ENCODE results near the gene LIMD2. TPM values are rescaled to one million over a fixed set of nuclear protein-coding genes. Genes with fewer than 3 reads are reported as not detected.

LIMD2 gene
- total and polyA plus RNA-seq, 2 experiments from 2014 or later, result 98.8 to 105 TPM

DNA sequence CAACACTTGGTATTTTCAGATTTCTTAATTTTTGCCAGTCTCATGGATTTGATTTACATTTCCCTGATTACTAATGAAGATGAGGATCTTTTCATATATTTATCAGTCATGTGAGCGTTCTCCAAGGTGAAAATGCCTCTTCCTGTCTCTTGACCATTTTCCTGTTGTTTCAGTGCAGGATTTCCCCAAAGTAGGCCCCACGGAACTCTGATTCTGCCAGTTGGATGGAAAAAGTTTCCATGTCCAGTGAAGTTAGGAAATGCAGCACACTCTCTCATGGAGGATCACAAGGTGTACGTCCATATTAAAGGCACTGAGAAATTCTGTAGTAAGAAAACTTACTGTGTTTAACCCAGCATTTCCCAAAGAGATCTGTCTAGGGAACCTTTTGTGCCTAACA, 16.5 kb upstream of the LIMD2 start:
- Histone ChIP-seq H3K4me2 (no peak overlapping the region), H3K27ac (ENCODE audit: low read depth) (no peak overlapping the region), H4K20me1 (replicated peaks; ENCODE audit: insufficient read depth) (no peaks in the 10 kb centered on the region; the same call in 1 of the 2 replicates), H3K4me3 (no peak overlapping the region), H3K4me1 (ENCODE audit: insufficient read depth) (no peaks in the 10 kb centered on the region), H2AFZ (no peak overlapping the region), H3F3A (replicated peaks; ENCODE audit: low read depth) (no peaks in the 10 kb centered on the region), H3K79me2 (replicated peaks; ENCODE audit: insufficient read depth) (no peaks in the 10 kb centered on the region), H3K27me3 (ENCODE audit: insufficient read depth) (no peaks in the 10 kb centered on the region), H3K36me3 (ENCODE audit: insufficient read depth) (no peaks in the 10 kb centered on the region; the same call in 1 of the 2 replicates), H3K9me2 (ENCODE audit: insufficient read depth) (no peaks in the 10 kb centered on the region)
- ATAC-seq, result no peak
- Mint-ChIP-seq H3K27ac (no peak overlapping the region), H3K4me1 (no peaks in the 10 kb centered on the region), H3K36me3 (ENCODE audit: low read depth) (peaks cover 6% of the 10 kb centered on the region; the same call in 2 of the 3 replicates), H3K4me3 (no peak overlapping the region), H3K27me3 (ENCODE audit: insufficient read depth, low read depth, poor library complexity) (peaks cover 3% of the 10 kb centered on the region), H3K9me3 (no peaks in the 10 kb centered on the region)
- TF ChIP-seq JUNB (IDR thresholded peaks at IDR 0.05; ENCODE audit: unreplicated experiment) (no peak), EZH2phosphoT487 (IDR thresholded peaks at IDR 0.05; ENCODE audit: unreplicated experiment) (no peak)
- no peak for DNase-seq (ENCODE audit: low spot score)

DNA sequence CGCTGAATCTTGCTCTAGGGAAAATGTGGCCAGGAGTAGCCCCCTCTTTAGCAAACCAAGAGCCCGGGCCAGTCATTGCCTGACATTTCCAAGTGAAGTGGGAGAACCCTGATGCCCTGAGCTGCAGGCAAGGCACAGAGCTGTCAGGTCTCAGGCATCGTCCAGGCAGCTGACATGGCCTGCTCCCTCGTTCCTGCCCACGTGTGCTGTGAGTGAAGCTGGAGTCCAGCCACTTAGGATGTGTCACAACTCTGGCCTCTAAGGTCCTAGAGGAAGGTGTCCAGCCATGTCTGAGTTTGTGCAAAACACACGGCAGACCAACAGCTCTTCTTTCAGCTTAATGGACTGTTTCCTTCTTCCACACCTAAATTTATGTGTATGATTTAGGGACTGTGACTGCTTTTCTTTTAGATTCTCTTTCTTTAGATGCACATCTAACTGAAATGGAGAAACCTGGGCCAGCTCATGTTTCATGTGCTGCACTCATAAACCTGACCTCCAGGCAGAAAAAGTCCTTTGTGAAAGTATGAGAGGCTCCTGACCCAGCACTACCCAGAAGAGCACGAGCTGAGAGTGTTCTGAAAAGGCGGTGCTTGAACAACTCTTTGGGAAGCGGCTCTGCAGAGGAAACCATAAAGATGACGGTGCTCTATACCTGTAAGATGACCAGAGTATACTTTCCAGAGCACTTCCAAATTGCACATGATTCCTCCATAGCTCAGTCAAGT, 14.8 kb upstream of the LIMD2 start:
- no peak overlapping the region for H3K4me3 Mint-ChIP-seq
- Histone ChIP-seq H3K9me2 (ENCODE audit: insufficient read depth) (no peaks in the 10 kb centered on the region), H3K4me2 (no peak overlapping the region), H3K4me3 (no peak overlapping the region), H4K20me1 (replicated peaks; ENCODE audit: insufficient read depth) (no peaks in the 10 kb centered on the region; the same call in 1 of the 2 replicates), H3F3A (replicated peaks; ENCODE audit: low read depth) (no peaks in the 10 kb centered on the region), H3K4me1 (ENCODE audit: insufficient read depth) (no peaks in the 10 kb centered on the region), H3K27ac (ENCODE audit: low read depth) (peak overlapping the region; percentile 63; the same call in 1 of the 2 replicates), H3K36me3 (ENCODE audit: insufficient read depth) (no peaks in the 10 kb centered on the region; the same call in 1 of the 2 replicates), H3K79me2 (replicated peaks; ENCODE audit: insufficient read depth) (no peaks in the 10 kb centered on the region), H3K27me3 (ENCODE audit: insufficient read depth) (no peaks in the 10 kb centered on the region), H2AFZ (no peak overlapping the region)
- TF ChIP-seq ZNF114 (CRISPR knock-in tag; IDR thresholded peaks at IDR 0.05) (no peak), JUNB (IDR thresholded peaks at IDR 0.05; ENCODE audit: unreplicated experiment) (no peak), EZH2 (IDR thresholded peaks at IDR 0.05; ENCODE audit: low read depth, unreplicated experiment) (no peak), EZH2phosphoT487 (IDR thresholded peaks at IDR 0.05; ENCODE audit: unreplicated experiment) (no peak)
- TF ChIP-seq, protein P1, sequence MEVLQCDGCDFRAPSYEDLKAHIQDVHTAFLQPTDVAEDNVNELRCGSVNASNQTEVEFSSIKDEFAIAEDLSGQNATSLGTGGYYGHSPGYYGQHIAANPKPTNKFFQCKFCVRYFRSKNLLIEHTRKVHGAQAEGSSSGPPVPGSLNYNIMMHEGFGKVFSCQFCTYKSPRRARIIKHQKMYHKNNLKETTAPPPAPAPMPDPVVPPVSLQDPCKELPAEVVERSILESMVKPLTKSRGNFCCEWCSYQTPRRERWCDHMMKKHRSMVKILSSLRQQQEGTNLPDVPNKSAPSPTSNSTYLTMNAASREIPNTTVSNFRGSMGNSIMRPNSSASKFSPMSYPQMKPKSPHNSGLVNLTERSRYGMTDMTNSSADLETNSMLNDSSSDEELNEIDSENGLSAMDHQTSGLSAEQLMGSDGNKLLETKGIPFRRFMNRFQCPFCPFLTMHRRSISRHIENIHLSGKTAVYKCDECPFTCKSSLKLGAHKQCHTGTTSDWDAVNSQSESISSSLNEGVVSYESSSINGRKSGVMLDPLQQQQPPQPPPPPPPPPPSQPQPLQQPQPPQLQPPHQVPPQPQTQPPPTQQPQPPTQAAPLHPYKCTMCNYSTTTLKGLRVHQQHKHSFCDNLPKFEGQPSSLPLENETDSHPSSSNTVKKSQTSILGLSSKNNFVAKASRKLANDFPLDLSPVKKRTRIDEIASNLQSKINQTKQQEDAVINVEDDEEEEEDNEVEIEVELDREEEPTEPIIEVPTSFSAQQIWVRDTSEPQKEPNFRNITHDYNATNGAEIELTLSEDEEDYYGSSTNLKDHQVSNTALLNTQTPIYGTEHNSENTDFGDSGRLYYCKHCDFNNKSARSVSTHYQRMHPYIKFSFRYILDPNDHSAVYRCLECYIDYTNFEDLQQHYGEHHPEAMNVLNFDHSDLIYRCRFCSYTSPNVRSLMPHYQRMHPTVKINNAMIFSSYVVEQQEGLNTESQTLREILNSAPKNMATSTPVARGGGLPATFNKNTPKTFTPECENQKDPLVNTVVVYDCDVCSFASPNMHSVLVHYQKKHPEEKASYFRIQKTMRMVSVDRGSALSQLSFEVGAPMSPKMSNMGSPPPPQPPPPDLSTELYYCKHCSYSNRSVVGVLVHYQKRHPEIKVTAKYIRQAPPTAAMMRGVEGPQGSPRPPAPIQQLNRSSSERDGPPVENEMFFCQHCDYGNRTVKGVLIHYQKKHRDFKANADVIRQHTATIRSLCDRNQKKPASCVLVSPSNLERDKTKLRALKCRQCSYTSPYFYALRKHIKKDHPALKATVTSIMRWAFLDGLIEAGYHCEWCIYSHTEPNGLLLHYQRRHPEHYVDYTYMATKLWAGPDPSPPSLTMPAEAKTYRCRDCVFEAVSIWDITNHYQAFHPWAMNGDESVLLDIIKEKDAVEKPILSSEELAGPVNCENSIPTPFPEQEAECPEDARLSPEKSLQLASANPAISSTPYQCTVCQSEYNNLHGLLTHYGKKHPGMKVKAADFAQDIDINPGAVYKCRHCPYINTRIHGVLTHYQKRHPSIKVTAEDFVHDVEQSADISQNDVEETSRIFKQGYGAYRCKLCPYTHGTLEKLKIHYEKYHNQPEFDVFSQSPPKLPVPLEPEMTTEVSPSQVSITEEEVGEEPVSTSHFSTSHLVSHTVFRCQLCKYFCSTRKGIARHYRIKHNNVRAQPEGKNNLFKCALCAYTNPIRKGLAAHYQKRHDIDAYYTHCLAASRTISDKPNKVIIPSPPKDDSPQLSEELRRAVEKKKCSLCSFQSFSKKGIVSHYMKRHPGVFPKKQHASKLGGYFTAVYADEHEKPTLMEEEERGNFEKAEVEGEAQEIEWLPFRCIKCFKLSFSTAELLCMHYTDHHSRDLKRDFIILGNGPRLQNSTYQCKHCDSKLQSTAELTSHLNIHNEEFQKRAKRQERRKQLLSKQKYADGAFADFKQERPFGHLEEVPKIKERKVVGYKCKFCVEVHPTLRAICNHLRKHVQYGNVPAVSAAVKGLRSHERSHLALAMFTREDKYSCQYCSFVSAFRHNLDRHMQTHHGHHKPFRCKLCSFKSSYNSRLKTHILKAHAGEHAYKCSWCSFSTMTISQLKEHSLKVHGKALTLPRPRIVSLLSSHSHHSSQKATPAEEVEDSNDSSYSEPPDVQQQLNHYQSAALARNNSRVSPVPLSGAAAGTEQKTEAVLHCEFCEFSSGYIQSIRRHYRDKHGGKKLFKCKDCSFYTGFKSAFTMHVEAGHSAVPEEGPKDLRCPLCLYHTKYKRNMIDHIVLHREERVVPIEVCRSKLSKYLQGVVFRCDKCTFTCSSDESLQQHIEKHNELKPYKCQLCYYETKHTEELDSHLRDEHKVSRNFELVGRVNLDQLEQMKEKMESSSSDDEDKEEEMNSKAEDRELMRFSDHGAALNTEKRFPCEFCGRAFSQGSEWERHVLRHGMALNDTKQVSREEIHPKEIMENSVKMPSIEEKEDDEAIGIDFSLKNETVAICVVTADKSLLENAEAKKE (CRISPR knock-in tag; IDR thresholded peaks at IDR 0.05), result no peak
- TF ChIP-seq, protein P2, sequence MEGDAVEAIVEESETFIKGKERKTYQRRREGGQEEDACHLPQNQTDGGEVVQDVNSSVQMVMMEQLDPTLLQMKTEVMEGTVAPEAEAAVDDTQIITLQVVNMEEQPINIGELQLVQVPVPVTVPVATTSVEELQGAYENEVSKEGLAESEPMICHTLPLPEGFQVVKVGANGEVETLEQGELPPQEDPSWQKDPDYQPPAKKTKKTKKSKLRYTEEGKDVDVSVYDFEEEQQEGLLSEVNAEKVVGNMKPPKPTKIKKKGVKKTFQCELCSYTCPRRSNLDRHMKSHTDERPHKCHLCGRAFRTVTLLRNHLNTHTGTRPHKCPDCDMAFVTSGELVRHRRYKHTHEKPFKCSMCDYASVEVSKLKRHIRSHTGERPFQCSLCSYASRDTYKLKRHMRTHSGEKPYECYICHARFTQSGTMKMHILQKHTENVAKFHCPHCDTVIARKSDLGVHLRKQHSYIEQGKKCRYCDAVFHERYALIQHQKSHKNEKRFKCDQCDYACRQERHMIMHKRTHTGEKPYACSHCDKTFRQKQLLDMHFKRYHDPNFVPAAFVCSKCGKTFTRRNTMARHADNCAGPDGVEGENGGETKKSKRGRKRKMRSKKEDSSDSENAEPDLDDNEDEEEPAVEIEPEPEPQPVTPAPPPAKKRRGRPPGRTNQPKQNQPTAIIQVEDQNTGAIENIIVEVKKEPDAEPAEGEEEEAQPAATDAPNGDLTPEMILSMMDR (conservative IDR thresholded peaks at IDR 0.05; ENCODE audit: low read depth in 2 of 2), result no peak
- DNase-seq (ENCODE audit: low spot score) (no peak), ATAC-seq (no peak)
- no peak overlapping the region for H3K27ac Mint-ChIP-seq
- H3K27me3 Mint-ChIP-seq (ENCODE audit: insufficient read depth, low read depth, poor library complexity), result peaks cover 3% of the 10 kb centered on the region
- H3K9me3 Mint-ChIP-seq, result no peaks in the 10 kb centered on the region
- no peaks in the 10 kb centered on the region for H3K4me1 Mint-ChIP-seq
- H3K36me3 Mint-ChIP-seq (ENCODE audit: low read depth), result peaks cover 14% of the 10 kb centered on the region
